Psoas muscle (tissue), 8 donors: ENCODE data around the gene HINT3. TPM values are rescaled to one million over a fixed set of nuclear protein-coding genes. Genes with fewer than 3 reads are reported as not detected.
"Not testable (repeated sequence)": the region's sequence is repeated elsewhere in the genome, so short reads cannot be mapped to it uniquely, and the experiment has no call there.

ENCODE experiments used
- ATAC-seq, 4 donors: fragments of 200-7000 bp; cut with Tn5 transposase; one replicate each; pipeline ENCODE4 v1.9.1; 2020; ENCODE audit warnings: moderate library complexity in 3 of 4, mild to moderate bottlenecking in 2 of 4
- DNase-seq, 2 donors: peaks; one replicate each; pipeline ENCODE4 v3.0.0-alpha.2; 2020
- H3K27ac ChIP-seq: fragments of 200-600 bp; one replicate; pipeline ENCODE4 v1.8.0; 2022
- H3K27me3 ChIP-seq, 3 donors: fragments of 200-600 bp in 1 of 3; one replicate each; pipeline versions ENCODE4 v1.6.1 to v1.8.0; 2013 to 2022; ENCODE audit warnings: low read length in 2 of 3, mild to moderate bottlenecking in 2 of 3, moderate library complexity in 1 of 3; ENCODE audit not compliant: insufficient read depth in 3 of 3
- H3K36me3 ChIP-seq, 2 donors: fragments of 200-600 bp in 1 of 2; one replicate each; pipeline versions ENCODE4 v1.6.1 to v1.8.0; 2013 to 2022; ENCODE audit warnings: low read depth in 1 of 2, mild to moderate bottlenecking in 1 of 2, moderate library complexity in 1 of 2; ENCODE audit not compliant: insufficient read depth in 1 of 2
- H3K4me1 ChIP-seq: fragments of 200-600 bp; one replicate; pipeline ENCODE4 v1.8.0; 2022
- H3K4me3 ChIP-seq: fragments of 200-600 bp; one replicate; pipeline ENCODE4 v1.8.0; 2022; ENCODE audit warnings: mild to moderate bottlenecking
- H3K9me3 ChIP-seq: fragments of 200-600 bp; one replicate; pipeline ENCODE4 v1.8.0; 2022
- WGBS, 3 donors: extraction: QIAGEN DNeasy Blood & Tissue Kit; methylation state at CpG; one replicate each; pipeline versions ENCODE4 v1.1.6 to v1.1.7; 2013; 5-methylcytosine and 5-hydroxymethylcytosine counted together
- intact Hi-C, 2 donors: fragments of 100-400 bp; cut with DNase I; formaldehyde crosslinking; loops; one replicate each; pipeline versions ENCODE4 v1.11.0 to v1.14.2; 2022
- polyA plus RNA-seq, 3 donors: library from polyadenylated mRNA; stranded (reverse); fragments of 200-250 nt; gene quantifications; one replicate each; pipeline ENCODE4 v1.2.3, GENCODE V29; 2013
- total RNA-seq, 4 donors: library from RNA; stranded (reverse); fragmentation: NEBNext Ultra II Directional in 2 of 4; extraction: Animal tissue kit (Norgen Biotek cat#: 25700) in 2 of 4; gene quantifications; one replicate each; pipeline versions ENCODE4 v1.2.1 to v1.2.4, GENCODE V29; 2021 to 2023
- TF ChIP-seq, protein P1 (sequence below): fragments of 200-600 bp; IDR thresholded peaks from one replicate; pipeline ENCODE4 v1.8.0; 2022; ENCODE audit warnings: antibody characterized with exemption
- donor health status: healthy with polysubstance abuse.
- donor health status: DM: no; HTN: no; CAD: no; lungs with moderate emphysema.
- donor health status: Bipolar disorder and iron deficiency.
- donor health status: healthy.
- donor health status: DM: yes; HTN: yes; CAD: no.
- donor health status: DM: no; HTN: no; CAD: no.
- donor health status: DM: no; HTN: no; CAD: no.
- donor health status: DM: yes; HTN: yes; CAD: no.

HINT3 gene
- total and polyA plus RNA-seq, 7 donors, result 24.0 to 79.9 (median 58.5) TPM

DNA sequence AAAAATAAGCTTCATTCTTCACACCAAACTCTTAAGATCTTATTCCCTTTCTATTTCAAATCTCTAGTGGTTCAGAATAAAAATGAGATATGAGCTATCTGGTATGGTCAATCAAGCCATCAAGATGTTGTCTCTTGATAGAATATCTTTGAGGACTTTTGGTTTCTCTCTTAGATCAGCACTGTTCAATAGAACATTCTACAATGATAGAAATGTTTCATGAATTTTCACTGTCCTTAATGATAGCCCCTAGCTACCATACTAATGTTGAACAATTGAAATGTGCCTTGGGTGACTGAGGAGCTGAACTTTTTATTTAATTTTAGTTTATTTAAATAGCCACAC is 24.1 kb upstream of the HINT3 start:
- H3K4me3 ChIP-seq, result no peak overlapping the region
- H3K9me3 ChIP-seq, result no peaks in the 10 kb centered on the region
- ATAC-seq (no peak), DNase-seq (no peak)
- H3K27me3 ChIP-seq, result no peaks in the 10 kb centered on the region
- H3K36me3 ChIP-seq, result peaks cover 0 to 22% of the 10 kb centered on the region in 2 donors
- no peaks in the 10 kb centered on the region for H3K4me1 ChIP-seq
- TF ChIP-seq, protein P1, sequence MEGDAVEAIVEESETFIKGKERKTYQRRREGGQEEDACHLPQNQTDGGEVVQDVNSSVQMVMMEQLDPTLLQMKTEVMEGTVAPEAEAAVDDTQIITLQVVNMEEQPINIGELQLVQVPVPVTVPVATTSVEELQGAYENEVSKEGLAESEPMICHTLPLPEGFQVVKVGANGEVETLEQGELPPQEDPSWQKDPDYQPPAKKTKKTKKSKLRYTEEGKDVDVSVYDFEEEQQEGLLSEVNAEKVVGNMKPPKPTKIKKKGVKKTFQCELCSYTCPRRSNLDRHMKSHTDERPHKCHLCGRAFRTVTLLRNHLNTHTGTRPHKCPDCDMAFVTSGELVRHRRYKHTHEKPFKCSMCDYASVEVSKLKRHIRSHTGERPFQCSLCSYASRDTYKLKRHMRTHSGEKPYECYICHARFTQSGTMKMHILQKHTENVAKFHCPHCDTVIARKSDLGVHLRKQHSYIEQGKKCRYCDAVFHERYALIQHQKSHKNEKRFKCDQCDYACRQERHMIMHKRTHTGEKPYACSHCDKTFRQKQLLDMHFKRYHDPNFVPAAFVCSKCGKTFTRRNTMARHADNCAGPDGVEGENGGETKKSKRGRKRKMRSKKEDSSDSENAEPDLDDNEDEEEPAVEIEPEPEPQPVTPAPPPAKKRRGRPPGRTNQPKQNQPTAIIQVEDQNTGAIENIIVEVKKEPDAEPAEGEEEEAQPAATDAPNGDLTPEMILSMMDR, result no peak
- no peak overlapping the region for H3K27ac ChIP-seq
- intact Hi-C loops, result no loop called here

DNA sequence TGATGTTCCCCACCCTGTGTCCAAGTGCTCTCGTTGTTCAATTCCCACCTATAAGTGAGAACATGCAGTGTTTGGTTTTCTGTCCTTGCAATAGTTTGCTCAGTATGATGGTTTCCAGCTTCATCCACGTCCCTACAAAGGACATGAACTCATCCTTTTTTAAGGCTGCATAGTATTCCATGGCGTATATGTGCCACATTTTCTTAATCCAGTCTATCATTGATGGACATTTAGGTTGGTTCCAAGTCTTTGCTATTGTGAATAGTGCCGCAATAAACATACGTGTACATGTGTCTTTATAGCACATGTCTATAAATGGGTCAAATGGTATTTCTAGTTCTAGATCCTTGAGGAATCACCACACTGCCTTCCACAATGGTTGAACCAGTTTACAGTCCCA is 21.1 kb upstream of the HINT3 start:
- H3K4me3 ChIP-seq, H3K9me3 ChIP-seq, H3K36me3 ChIP-seq, H3K4me1 ChIP-seq, H3K27me3 ChIP-seq, intact Hi-C loops, ATAC-seq, DNase-seq, H3K27ac ChIP-seq: not testable (repeated sequence)
- 80 to 86% (median 84%) methylated on average over 5 of the region's 5 CpGs for WGBS, 3 donors

DNA sequence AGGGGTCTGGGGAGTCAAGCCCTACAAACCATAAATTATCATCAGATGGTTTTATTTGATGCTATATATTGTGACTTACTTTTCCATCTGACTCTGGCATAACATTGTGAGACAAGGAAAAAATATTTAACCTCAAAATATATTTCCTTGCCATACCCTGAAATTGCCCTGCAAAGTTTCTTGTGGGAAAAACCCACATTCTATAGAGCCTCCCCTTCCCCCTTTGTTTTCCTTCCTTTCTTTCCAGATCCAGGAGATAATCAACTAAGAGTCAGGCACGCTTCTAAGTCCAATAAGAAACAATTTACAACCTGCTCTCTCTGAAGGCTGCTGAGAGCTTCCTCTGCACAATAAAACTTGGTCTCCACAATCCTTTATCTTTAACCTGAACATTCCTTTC is 17.5 kb upstream of the HINT3 start:
- no peak overlapping the region for H3K27ac ChIP-seq
- no peaks in the 10 kb centered on the region for H3K9me3 ChIP-seq
- WGBS, 3 donors, result 21 to 43% (median 33%) methylated on average over 1 of the region's 1 CpG
- H3K4me1 ChIP-seq, result no peaks in the 10 kb centered on the region
- no peak for DNase-seq
- no peak overlapping the region for H3K4me3 ChIP-seq
- H3K36me3 ChIP-seq, result no peaks in the 10 kb centered on the region
- intact Hi-C loops, result no loop called here
- H3K27me3 ChIP-seq, result no peaks in the 10 kb centered on the region
- TF ChIP-seq, protein P1, result no peak
- no peak for ATAC-seq

DNA sequence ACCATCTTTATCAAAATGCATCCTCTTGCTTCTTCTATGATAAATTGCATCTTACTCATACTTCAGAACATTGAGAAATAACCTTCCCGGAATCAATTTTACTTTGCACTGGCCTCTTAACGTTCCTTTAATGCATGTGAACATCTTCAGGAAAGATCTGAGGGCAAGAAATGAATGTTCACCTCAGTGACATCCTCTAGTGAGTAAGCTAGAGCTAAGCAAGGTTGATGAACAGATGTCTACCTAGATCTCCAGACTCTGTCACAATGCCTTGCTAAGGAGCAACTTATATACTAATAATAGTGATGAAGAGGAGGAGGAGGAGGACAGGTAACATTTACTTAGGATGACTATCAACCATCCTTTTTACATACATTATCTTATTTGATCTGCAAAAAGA is 16.8 kb upstream of the HINT3 start:
- intact Hi-C loops, result no loop called here
- H3K9me3 ChIP-seq, result no peaks in the 10 kb centered on the region
- H3K27me3 ChIP-seq, result no peaks in the 10 kb centered on the region
- 78 to 87% (median 84%) methylated on average over 2 of the region's 2 CpGs for WGBS, 3 donors
- ATAC-seq (no peak), DNase-seq (no peak)
- no peaks in the 10 kb centered on the region for H3K36me3 ChIP-seq
- TF ChIP-seq, protein P1, result no peak
- H3K4me3 ChIP-seq, result no peak overlapping the region
- no peak overlapping the region for H3K27ac ChIP-seq
- no peaks in the 10 kb centered on the region for H3K4me1 ChIP-seq

- WGBS, 3 donors, result 54 to 58% (median 54%) methylated on average over 5 of the region's 5 CpGs
- no peak overlapping the region for H3K4me3 ChIP-seq
These were observed 16.1 kb upstream of the HINT3 start for GRCh38 chr6:125940247-125941041.

More at GRCh38 chr6:125940247-125941041, 16.1 kb upstream of the HINT3 start:
- H3K27me3 ChIP-seq, result no peaks in the 10 kb centered on the region
- DNase-seq (no peak), ATAC-seq (no peak)
- no peaks in the 10 kb centered on the region for H3K4me1 ChIP-seq
- TF ChIP-seq, protein P1, result no peak
- no peak overlapping the region for H3K27ac ChIP-seq
- intact Hi-C loops, result no loop called here
- no peaks in the 10 kb centered on the region for H3K9me3 ChIP-seq
- no peaks in the 10 kb centered on the region for H3K36me3 ChIP-seq
